ENCODE results near the gene CXCL17.

CXCL17 gene

DNA sequence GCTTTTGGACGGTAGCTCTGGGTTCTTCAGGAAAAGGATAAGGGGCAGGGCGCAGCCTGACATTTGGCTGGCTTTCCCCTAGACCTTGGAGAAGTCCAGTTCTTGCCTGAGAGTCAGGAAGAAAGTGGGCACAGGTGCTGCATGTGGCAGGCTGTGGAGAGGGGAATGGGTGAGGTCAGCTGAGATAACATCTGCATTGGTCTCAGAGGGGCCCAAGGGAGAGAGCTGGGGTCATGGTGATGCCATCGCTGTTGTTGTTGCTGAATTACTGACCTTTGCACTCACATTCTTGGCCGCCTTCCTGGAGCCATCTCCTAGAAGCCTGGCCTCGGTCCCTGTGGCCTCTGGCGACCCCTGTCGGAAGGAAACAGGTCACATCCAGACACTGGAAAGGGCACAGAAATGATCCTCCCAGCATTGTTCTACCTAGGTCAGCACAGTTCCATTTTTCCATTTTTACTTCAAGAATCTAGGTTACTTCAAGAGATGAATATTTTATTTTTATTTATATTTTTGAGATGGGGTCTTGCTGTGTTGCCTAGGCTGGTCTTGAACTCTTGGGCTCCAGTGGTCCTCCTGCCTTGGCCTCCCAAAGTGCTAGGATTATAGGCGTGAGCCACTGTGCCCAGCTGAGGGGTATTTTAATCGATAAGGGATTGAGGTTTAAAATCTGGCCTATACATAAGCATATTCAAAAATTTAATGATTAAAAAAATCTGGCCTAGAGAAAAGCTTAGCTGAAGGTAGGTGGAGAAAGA lies 9.1 kb downstream of the CXCL17 start:
- peak; percentile 63 for DNase-seq (ENCODE audit: low read depth)
- TF ChIP-seq, protein P1, sequence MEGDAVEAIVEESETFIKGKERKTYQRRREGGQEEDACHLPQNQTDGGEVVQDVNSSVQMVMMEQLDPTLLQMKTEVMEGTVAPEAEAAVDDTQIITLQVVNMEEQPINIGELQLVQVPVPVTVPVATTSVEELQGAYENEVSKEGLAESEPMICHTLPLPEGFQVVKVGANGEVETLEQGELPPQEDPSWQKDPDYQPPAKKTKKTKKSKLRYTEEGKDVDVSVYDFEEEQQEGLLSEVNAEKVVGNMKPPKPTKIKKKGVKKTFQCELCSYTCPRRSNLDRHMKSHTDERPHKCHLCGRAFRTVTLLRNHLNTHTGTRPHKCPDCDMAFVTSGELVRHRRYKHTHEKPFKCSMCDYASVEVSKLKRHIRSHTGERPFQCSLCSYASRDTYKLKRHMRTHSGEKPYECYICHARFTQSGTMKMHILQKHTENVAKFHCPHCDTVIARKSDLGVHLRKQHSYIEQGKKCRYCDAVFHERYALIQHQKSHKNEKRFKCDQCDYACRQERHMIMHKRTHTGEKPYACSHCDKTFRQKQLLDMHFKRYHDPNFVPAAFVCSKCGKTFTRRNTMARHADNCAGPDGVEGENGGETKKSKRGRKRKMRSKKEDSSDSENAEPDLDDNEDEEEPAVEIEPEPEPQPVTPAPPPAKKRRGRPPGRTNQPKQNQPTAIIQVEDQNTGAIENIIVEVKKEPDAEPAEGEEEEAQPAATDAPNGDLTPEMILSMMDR (conservative IDR thresholded peaks at IDR 0.05; ENCODE audit: low read depth, low read length) = peak; percentile 63
- H3K4me3 ChIP-seq (ENCODE audit: low read depth, low read length) = no peak overlapping the region

DNA sequence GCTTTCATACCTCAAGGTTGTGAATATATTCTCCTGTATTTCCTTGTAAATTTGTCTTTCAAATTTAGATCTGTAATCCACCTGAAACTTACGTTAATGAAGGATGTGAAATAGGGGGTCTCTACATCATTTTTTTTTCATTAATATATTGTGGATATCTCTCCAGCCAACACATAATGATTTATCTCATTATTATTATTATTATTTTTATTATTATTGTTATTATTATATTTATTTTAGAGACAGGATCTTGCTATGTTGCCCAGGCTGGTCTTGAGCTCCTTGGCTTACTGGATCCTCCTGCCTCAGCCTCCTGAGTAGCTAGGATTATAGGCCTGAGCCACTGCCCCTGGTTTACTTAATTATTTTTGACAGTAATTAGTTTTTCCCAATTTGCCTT lies 11.3 kb downstream of the CXCL17 start:
- H3K4me3 ChIP-seq (ENCODE audit: low read depth, low read length) = no peak overlapping the region
- DNase-seq (ENCODE audit: low read depth) = no peak
- TF ChIP-seq, protein P1 (conservative IDR thresholded peaks at IDR 0.05; ENCODE audit: low read depth, low read length) = no peak

DNA sequence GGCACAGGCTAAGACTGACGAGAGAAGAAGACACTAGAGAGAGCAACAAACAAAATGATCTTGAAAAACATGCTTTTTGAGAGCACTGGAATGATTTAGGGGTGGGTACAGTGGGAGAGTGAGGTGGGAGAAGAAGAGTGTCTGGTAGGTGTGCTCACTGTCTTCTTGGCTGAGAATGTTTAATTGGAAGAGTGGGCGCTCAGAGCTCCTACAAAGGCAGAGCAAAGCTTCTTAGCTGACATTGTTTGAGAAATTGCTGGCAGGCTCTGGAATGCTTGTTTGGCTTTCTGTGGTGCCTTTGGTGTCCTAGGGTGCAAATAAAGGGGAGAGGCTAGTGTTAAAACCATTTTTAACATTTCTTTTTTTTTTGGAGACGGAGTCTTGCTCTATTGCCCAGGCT lies 14.1 kb downstream of the CXCL17 start:
- no peak overlapping the region for H3K4me3 ChIP-seq (ENCODE audit: low read depth, low read length)
- DNase-seq (ENCODE audit: low read depth) = no peak
- TF ChIP-seq, protein P1 (conservative IDR thresholded peaks at IDR 0.05; ENCODE audit: low read depth, low read length) = no peak

DNA sequence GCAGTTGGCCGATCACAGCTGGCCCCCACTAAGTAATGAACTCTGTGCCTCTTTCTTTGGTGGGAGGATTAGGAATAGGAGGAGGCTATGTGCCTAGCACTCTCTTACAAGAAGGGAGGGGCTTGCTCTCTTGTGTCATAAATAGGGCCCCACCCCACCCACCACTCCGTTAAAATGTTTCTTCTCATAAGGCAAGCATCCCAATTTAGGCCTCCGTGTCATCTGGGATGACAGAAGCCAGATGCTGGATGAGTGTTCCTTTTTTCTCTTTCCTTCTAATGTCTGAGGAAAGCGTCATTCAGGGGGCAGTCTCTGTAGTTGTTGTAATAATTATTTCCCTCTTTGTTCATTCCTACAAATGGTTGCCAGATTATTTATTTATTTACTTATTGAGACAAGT lies 15.4 kb downstream of the CXCL17 start, which contains the start of gene LIPE:
TSS of gene LIPE (minus strand) at position 76 of the 400 bp plus-strand sequence. CDS start 239 bp downstream, outside the sequence.
- TF ChIP-seq, protein P1 (conservative IDR thresholded peaks at IDR 0.05; ENCODE audit: low read depth, low read length) = no peak
- DNase-seq (ENCODE audit: low read depth) = no peak
- H3K4me3 ChIP-seq (ENCODE audit: low read depth, low read length) = no peak within 1 kb of the TSS

DNA sequence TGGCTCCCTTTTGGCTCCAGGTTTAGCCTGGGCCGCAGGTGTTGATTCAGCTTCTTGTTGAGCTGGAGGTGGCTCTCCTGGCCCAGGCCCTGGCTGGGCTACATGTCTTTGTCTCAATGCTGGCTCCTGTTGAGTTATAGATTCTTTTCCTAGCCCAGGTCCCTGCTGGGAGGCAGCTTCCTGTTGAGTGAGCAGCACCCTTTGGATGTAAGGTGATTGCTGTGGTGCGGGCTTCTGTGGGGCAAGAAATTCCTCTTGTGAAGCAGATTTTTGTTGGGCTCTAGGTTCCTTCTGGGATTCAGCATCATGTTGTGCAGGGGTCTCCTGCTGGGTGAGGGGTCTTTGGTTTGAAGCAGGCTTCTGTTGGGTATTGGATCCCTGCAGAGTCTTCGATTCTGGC lies 16.1 kb downstream of the CXCL17 start:
- H3K4me3 ChIP-seq (ENCODE audit: low read depth, low read length) = no peak overlapping the region
- TF ChIP-seq, protein P1 (conservative IDR thresholded peaks at IDR 0.05; ENCODE audit: low read depth, low read length) = no peak
- DNase-seq (ENCODE audit: low read depth) = no peak

DNA sequence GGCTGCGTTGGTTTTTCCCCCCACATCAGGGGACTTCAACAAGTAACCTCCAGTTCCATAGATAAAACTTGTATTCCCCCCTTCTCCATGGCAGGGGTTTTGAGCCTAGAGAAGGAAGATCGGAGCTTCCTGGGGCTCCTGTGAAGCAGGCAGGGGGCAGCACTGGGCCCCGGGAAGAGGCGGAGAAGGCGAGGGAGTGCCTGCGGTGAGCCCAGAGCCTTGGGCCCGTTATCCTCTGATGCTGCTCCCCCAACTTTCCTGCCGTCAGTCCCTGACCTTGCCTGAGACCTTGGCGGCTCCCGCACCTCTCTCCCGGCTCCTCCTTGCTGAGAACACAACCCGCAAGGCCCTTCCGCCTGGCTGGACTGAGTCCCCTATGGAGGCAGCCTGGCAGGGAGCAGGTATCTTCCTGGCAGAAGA lies 18.0 kb downstream of the CXCL17 start:
- no peak overlapping the region for H3K4me3 ChIP-seq (ENCODE audit: low read depth, low read length)
- TF ChIP-seq, protein P1 (conservative IDR thresholded peaks at IDR 0.05; ENCODE audit: low read depth, low read length) = peak; percentile 26

DNA sequence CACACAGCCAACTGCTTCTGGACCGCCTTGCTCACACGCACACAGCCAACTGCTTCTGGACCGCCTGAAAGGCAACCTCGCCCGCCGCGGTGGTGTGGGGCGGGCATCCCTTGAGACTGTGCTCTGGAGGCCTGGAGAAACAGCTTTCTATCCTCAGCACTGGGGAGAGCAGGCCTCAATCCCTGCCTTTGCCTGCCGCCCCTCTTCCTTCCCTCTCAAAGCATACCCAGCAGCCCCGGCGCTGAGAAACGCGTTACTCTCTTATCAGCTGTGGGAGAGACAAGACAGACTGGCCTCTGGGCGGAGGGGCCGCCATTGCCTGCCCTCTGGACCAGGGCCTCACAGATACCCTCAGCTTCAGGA lies 18.4 kb downstream of the CXCL17 start:
- H3K4me3 ChIP-seq (ENCODE audit: low read depth, low read length) = no peak overlapping the region
- TF ChIP-seq, protein P1 (conservative IDR thresholded peaks at IDR 0.05; ENCODE audit: low read depth, low read length) = no peak
- no peak for DNase-seq (ENCODE audit: low read depth)

More for the DNA sequence above, 18.0 kb downstream of the CXCL17 start:
- no peak for DNase-seq (ENCODE audit: low read depth)

Measured in choroid plexus epithelial cell (primary cell).